Gastrocnemius medialis (tissue), 4 donors: Measurements from ENCODE around the gene ARHGEF10L. TPM values are rescaled to one million over a fixed set of nuclear protein-coding genes. Genes with fewer than 3 reads are reported as not detected.

Experiments used
- ATAC-seq, 2 donors: fragments of 150-250 bp; one replicate each; pipeline ENCODE4 v1.9.1; 2016
- DNase-seq, 2 donors: peaks; one replicate each; pipeline ENCODE4 v3.0.0-alpha.2; 2019
- H3K27ac ChIP-seq, 4 donors: fragments of 200-600 bp; sonication (generic); 1 replicate in 1 of 4; 2 replicates in 3 of 4; pipeline ENCODE4 v1.5.1; 2016 to 2018; ENCODE audit warnings: mild to moderate bottlenecking in 2 of 4, moderate library complexity in 1 of 4
- H3K27me3 ChIP-seq, 3 donors: fragments of 200-600 bp; sonication (generic) in 2 of 3; 1 replicate in 1 of 3; 2 replicates in 2 of 3; pipeline versions ENCODE4 v1.5.1 to v1.6.0; 2016 to 2019; ENCODE audit warnings: mild to moderate bottlenecking in 1 of 3, moderate library complexity in 1 of 3
- H3K36me3 ChIP-seq, 2 donors: fragments of 200-600 bp; sonication (generic) in 1 of 2; one replicate each; pipeline ENCODE4 v1.5.1; 2017 to 2018
- H3K4me1 ChIP-seq, 2 donors: fragments of 200-600 bp; sonication (generic) in 1 of 2; one replicate each; pipeline ENCODE4 v1.5.1; 2016 to 2017; ENCODE audit warnings: mild to moderate bottlenecking in 2 of 2
- H3K4me3 ChIP-seq, 4 donors: fragments of 200-600 bp; sonication (generic) in 3 of 4; 1 replicate in 1 of 4; 2 replicates in 3 of 4; pipeline ENCODE4 v1.5.1; 2016 to 2019; ENCODE audit warnings: mild to moderate bottlenecking in 2 of 4
- H3K9me3 ChIP-seq, 3 donors: fragments of 200-600 bp; sonication (generic) in 2 of 3; 1 replicate in 1 of 3; 2 replicates in 2 of 3; pipeline ENCODE4 v1.5.1; 2016 to 2019
- POLR2A ChIP-seq, 2 donors: fragments of 450-650 bp; IDR thresholded peaks; one replicate each; pipeline ENCODE4 v1.6.1; 2017; ENCODE audit warnings: antibody characterized with exemption in 2 of 2, mild to moderate bottlenecking in 2 of 2, moderate library complexity in 2 of 2
- in situ Hi-C, 4 donors: fragments of 200-750 bp; cut with MboI; loops; one replicate each; pipeline versions ENCODE4 v1.15.0 to v1.8.0; 2017; ENCODE audit warnings: low sequenced_read_pairs in 4 of 4
- intact Hi-C: fragments of 100-400 bp; cut with DNase I; formaldehyde crosslinking; loops from one replicate; pipeline ENCODE4 v1.15.1; 2023; ENCODE audit warnings: low total_unique reads
- total RNA-seq, 4 donors: library from RNA; depleted of rRNA; stranded (reverse); fragments of >200 nt; gene quantifications; one replicate each; pipeline versions ENCODE4 v1.1.0 to v1.2.3, GENCODE V29; 2016
- TF ChIP-seq, protein P1 (sequence below), 5 experiments: fragments of 450-650 bp in 3 of 5; fragments of 200-600 bp in 2 of 5; sonication (generic) in 2 of 5; IDR thresholded peaks in 4 of 5; conservative IDR thresholded peaks in 1 of 5; 1 replicate in 4 of 5; 2 replicates in 1 of 5; pipeline ENCODE4 v1.5.1; 2016 to 2019; ENCODE audit warnings: antibody characterized with exemption in 5 of 5, mild to moderate bottlenecking in 3 of 5, moderate library complexity in 3 of 5

Gene ARHGEF10L
- total RNA-seq, 4 donors from 2014 or later, result 21.2 to 111 (median 73.8) TPM

DNA sequence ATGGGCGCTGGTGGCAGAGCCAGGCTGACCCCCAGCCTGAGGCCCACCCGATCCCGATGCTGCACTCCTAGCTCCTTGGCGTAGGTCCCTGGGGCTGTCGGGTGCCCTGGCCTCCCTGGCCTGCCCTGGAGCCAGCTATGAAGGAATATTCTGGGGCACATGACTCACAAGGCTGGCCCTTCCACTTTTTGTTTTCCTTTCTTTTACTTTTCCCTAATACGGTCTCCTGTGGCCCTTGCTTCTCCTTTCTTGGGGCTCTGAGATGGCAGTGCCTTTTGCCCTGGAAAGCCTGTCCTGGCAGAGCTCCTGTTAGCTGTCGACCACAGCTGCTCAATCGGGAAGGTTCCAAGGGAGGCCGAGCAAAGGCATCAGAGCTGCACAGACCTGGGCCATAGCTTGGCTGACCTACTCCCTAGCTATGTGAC lies 22.1 kb downstream of the ARHGEF10L start:
- peak overlapping the region; percentile 63 to 88 (median 85) for H3K27ac ChIP-seq
- peak; percentile 51 to 68 for ATAC-seq
- intact Hi-C loops, result no loop called here

DNA sequence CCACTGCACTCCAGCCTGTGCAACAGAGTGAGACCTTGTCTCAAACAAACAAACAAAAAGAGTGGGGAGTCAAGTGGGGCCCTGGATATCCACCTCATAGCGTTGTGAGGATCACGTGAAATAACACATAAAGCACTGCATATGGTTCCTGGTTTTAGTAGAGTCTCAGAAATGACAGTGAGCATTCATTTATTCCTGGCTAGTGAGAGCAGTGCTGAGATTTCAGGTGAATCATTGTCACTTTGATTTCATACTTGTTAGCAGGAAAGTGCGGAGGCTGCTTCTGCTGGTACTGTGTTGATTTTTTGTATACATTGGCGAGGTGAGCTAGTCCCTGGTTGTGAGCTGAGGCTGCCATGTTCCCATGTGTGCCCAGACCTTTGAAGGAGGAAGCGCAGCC lies 22.9 kb downstream of the ARHGEF10L start:
- peaks cover 48 to 51% of the 10 kb centered on the region in 2 donors for H3K4me1 ChIP-seq
- in situ Hi-C loops, result no loop called here
- H3K36me3 ChIP-seq, result no peaks in the 10 kb centered on the region

More for the DNA sequence above, 22.1 kb downstream of the ARHGEF10L start:
- peak; percentile 27 to 64 for DNase-seq
- H3K36me3 ChIP-seq, result no peaks in the 10 kb centered on the region
- in situ Hi-C loops, result no loop called here
- peak overlapping the region in 1 of 4 donors; percentile 28 for H3K4me3 ChIP-seq
- peaks cover 48 to 49% of the 10 kb centered on the region in 2 donors for H3K4me1 ChIP-seq
- no peak for TF ChIP-seq POLR2A (IDR thresholded peaks at IDR 0.05)
- TF ChIP-seq, protein P1, sequence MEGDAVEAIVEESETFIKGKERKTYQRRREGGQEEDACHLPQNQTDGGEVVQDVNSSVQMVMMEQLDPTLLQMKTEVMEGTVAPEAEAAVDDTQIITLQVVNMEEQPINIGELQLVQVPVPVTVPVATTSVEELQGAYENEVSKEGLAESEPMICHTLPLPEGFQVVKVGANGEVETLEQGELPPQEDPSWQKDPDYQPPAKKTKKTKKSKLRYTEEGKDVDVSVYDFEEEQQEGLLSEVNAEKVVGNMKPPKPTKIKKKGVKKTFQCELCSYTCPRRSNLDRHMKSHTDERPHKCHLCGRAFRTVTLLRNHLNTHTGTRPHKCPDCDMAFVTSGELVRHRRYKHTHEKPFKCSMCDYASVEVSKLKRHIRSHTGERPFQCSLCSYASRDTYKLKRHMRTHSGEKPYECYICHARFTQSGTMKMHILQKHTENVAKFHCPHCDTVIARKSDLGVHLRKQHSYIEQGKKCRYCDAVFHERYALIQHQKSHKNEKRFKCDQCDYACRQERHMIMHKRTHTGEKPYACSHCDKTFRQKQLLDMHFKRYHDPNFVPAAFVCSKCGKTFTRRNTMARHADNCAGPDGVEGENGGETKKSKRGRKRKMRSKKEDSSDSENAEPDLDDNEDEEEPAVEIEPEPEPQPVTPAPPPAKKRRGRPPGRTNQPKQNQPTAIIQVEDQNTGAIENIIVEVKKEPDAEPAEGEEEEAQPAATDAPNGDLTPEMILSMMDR (IDR thresholded peaks at IDR 0.05 in 4 of 5, conservative IDR thresholded peaks at IDR 0.05 in 1 of 5), result no peak
- no peaks in the 10 kb centered on the region for H3K27me3 ChIP-seq
- H3K9me3 ChIP-seq, result no peaks in the 10 kb centered on the region

DNA sequence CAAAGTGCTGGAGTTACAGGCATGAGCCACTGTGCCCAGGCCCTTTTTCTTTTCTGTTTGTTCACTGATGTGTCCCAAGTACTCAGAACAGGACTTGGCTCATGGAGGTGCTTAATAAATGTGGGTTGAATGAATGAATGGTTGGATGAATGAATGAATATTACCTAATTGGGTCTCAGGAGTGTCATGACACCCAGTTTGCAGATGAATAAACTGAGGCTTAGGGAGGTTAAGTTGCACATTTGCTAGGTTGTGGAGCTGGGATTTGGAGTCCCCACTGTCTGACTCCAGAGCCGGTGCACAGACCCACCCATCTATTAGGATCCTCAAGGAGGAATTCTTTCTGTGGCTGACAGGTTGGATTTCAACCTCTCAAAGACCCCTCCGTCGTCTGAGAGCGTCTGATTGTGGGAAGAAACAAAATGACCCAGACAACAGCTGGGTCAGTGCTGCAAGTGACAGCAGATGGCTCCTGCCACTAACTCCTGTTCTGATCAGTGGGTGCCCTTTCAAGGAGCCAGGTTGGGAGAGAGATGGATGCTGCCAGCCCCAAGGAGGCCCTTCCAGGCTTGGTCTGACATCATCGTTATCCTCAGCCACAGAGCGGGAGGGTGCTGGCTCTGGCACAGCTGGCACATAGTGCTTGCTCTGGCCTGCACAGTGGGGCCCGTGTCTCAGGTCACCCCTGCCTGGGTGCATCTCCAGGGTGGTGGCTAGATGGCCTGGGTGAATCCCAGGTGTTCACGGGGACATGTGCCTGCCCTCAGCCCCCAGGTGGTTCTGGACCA lies 24.2 kb downstream of the ARHGEF10L start:
- peak; percentile 18 to 31 for ATAC-seq
- H3K9me3 ChIP-seq, result no peaks in the 10 kb centered on the region
- peaks cover 54 to 63% of the 10 kb centered on the region in 2 donors for H3K4me1 ChIP-seq
- H3K27me3 ChIP-seq, result no peaks in the 10 kb centered on the region
- in situ Hi-C loops, result no loop called here
- no peak for TF ChIP-seq POLR2A (IDR thresholded peaks at IDR 0.05)
- TF ChIP-seq, protein P1 (IDR thresholded peaks at IDR 0.05 in 4 of 5, conservative IDR thresholded peaks at IDR 0.05 in 1 of 5), result no peak
- DNase-seq, result peak in 1 of 2 donors; percentile 75
- no peak overlapping the region for H3K4me3 ChIP-seq
- intact Hi-C loops, result no loop called here
- peak overlapping the region; percentile 80 to 90 (median 86) for H3K27ac ChIP-seq
- no peaks in the 10 kb centered on the region for H3K36me3 ChIP-seq

More for the DNA sequence above, 22.9 kb downstream of the ARHGEF10L start:
- Histone ChIP-seq H3K4me3 (no peak overlapping the region), H3K27ac (peak overlapping the region; percentile 63 to 88 (median 85)), H3K9me3 (no peaks in the 10 kb centered on the region), H3K27me3 (no peaks in the 10 kb centered on the region)
- TF ChIP-seq POLR2A (IDR thresholded peaks at IDR 0.05), result no peak
- TF ChIP-seq, protein P1 (IDR thresholded peaks at IDR 0.05 in 4 of 5, conservative IDR thresholded peaks at IDR 0.05 in 1 of 5), result no peak
- intact Hi-C loops, result no loop called here
- ATAC-seq (no peak), DNase-seq (no peak)

DNA sequence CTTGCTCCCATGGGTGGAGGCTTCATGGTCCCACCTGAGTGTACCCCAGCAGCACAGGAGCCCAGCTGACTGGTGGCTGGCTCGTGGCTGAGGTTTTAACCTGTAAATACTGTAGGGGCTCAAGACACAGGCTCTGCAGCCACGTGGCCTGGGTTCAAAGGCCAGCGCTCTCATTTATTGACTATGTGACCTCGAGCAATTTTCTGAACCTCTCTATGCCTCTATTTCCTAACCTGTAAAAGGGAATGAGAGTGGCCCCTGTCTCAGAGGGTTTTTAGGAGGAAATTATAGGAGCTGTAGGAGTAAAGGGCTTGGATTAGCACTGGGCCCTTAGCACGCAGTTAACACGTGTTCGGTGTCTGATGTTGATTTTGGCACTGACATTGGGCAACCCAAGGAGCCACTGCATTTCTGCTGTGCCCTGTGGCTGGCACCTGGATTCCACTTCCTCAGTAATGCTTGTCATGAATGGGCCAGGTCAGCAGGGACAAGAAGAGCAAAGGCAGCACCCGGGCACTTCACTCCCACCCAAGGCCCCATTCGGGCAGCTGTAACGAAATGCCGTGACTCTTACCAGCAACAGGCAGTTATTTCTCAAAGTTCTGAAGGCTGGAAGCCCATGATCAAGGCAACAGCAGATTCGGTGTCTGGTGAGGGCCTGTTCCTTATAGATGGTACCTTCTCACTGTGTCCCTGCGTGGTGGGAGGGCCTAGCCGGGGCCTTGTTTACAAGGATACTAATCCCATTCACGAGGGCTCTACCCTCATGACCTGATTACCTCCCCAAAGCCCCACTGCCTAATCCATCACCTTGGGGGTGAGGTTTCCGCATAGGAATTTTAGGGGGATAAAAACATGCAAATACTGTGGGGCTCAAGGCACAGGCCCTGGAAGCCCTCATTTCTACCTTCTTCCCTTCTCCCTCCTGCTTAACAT lies 25.2 kb downstream of the ARHGEF10L start:
- intact Hi-C loops (no loop called here), in situ Hi-C loops (no loop called here)
- TF ChIP-seq POLR2A (IDR thresholded peaks at IDR 0.05), result no peak
- TF ChIP-seq, protein P1 (IDR thresholded peaks at IDR 0.05 in 4 of 5, conservative IDR thresholded peaks at IDR 0.05 in 1 of 5), result no peak
- H3K9me3 ChIP-seq, result no peaks in the 10 kb centered on the region
- no peaks in the 10 kb centered on the region for H3K36me3 ChIP-seq
- H3K27me3 ChIP-seq, result no peaks in the 10 kb centered on the region
- H3K4me3 ChIP-seq, result no peak overlapping the region
- H3K27ac ChIP-seq, result peak overlapping the region; percentile 80 to 90 (median 86)
- peak; percentile 62 to 71 for ATAC-seq
- peak; percentile 65 to 75 for DNase-seq
- H3K4me1 ChIP-seq, result peaks cover 65 to 73% of the 10 kb centered on the region in 2 donors
